Left ventricle myocardium superior (tissue), 1 donor: ENCODE measurements around the gene UXS1. TPM values are rescaled to one million over a fixed set of nuclear protein-coding genes. Genes with fewer than 3 reads are reported as not detected.
"Not testable (repeated sequence)": the region's sequence is repeated elsewhere in the genome, so short reads cannot be mapped to it uniquely, and the experiment has no call there.

Source experiments
- ATAC-seq: fragments of 200-7000 bp; cut with Tn5 transposase; one replicate; pipeline ENCODE4 v1.9.1; 2020; ENCODE audit warnings: mild to moderate bottlenecking, moderate library complexity
- DNase-seq: peaks from one replicate; pipeline ENCODE4 v3.0.0-alpha.2; 2020
- intact Hi-C: fragments of 100-400 bp; cut with micrococcal nuclease; formaldehyde crosslinking; loops from one replicate; pipeline ENCODE4 v1.11.0; 2022
- total RNA-seq: library from RNA; stranded (reverse); fragmentation: NEBNext Ultra II Directional; extraction: Animal tissue kit (Norgen Biotek cat#: 25700); gene quantifications from one replicate; pipeline ENCODE4 v1.2.1, GENCODE V29; 2021
- donor health status: DM: no; HTN: yes; CAD: no; lungs with severe emphysema.

Gene UXS1
- total RNA-seq, 1 donor from 2014 or later: 21.7 TPM

DNA sequence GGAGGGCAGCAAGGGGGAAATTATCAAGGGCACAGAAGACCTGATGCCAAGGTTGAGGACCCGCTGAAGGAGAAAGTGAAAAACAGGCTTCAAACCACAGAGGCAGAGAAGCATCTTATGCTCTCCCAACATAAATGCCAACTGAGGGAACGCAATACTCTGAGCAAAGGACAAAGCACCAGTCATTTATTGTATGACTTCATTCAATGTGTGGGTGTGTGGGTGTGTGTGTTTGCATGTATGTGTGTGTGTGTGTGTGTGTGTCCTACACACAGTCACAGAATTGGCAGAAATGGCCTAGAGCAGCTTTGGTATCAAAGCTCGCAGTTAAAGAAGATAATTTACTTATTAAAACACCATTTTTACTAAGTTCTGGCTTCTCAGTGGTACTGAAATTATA lies 51.4 kb downstream of the UXS1 start:
- DNase-seq: no peak
- intact Hi-C loops: no loop called here
- ATAC-seq: no peak

DNA sequence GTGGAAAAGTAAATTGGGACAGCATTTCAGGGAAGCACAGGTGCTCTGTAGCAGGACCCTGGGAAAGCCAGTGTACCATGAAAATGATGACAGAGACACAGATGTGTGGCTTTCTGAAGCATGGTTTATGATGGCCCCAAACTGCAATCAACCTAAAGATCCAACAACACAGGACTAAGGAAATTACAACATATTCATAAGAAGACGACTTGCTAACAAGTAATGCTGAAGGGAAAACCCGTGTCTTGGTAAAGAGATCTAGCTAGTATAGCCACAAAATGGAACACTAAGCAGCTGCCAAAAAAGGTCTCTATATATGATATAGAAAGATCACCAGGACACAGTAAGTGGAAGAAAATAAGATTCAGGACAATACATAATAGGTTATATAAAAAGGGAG lies 53.2 kb downstream of the UXS1 start:
- no peak for DNase-seq
- no peak for ATAC-seq
- intact Hi-C loops: no loop called here

DNA sequence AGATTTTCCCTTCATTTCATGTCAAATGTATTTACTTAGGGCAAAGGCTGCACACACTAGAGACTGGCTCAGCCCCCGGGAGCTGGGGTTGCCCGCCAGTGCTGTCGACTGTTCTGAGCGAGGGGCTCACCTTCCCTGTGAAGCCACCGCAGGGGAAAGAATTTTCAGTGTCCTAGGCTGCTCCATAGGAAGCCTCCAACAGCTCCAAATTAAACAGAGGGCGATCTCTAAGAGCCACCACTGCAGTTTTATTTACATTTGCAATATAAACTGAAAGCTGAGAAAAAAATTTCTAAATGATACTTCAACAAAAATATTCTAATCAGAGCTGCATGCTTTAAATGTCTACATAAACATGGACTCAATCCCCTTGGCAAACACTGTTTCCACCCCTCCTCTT lies 54.0 kb downstream of the UXS1 start:
- ATAC-seq (no peak), DNase-seq (no peak)
- intact Hi-C loops: no loop called here

DNA sequence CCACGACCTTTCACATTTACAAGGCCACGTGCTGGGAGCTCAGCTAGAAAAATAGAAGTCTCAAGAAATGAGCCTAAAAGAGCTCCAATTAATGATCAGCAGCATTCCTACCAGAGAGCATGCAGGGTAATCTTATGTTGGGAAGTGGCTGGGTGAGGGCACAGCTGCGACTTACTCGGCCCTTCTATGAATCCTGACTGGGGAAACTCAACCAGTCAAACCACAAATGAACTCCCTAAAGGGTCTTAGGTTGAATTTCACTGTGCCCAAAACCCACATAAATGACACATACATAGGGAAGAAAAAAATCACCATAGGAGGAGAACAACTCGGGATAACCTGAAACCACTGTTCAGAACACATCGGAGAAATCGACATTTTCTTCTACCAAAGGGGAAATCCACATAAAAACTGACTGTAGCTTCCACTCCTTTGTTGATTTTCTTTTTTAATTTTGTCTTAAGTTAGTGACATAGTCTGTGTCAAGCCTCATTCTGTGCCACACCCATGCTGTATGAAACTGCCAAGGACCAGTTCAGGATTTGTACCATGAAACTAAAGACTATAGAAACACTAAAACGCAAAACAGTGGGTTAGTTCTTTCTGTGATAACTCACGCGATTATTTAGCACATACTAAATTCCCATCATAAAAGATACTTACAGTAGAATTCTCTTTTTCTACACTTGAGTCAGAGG lies 54.7 kb downstream of the UXS1 start:
- DNase-seq (no peak), ATAC-seq (no peak)
- intact Hi-C loops: no loop called here

DNA sequence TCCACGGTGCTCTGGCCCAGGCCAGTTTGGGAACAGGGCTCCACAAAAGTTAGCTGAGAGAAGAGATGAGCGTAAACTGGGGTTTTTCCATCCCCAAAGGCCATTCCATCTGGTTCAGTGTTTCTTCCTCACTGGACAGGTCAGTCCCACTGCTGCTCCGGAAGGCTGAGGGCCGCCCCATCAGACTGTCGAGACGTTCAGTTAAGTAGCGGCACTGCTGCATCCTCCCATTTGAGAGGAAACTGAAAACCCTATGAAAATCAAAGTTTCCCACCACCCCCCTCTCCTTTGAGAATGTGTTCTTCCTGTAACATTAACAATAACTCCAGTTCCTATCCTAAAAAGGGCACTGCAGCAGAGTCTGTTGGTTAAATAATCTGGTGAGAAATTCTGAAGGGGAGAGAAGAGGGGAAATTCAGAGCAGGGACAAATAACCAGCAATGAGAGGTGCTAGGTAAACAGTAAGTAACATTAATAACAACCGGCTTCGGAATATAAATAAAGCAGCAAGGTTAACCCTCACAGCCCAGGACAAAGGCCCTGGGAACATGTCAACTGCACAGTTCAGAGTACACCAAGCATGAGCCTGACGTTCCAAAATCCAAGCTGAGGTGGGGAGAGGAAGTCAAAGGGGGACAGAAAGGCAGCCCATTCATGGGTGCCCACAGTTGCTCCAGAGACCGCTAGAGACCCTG lies 55.4 kb downstream of the UXS1 start:
- DNase-seq: no peak
- intact Hi-C loops: no loop called here
- ATAC-seq: peak; percentile 42

DNA sequence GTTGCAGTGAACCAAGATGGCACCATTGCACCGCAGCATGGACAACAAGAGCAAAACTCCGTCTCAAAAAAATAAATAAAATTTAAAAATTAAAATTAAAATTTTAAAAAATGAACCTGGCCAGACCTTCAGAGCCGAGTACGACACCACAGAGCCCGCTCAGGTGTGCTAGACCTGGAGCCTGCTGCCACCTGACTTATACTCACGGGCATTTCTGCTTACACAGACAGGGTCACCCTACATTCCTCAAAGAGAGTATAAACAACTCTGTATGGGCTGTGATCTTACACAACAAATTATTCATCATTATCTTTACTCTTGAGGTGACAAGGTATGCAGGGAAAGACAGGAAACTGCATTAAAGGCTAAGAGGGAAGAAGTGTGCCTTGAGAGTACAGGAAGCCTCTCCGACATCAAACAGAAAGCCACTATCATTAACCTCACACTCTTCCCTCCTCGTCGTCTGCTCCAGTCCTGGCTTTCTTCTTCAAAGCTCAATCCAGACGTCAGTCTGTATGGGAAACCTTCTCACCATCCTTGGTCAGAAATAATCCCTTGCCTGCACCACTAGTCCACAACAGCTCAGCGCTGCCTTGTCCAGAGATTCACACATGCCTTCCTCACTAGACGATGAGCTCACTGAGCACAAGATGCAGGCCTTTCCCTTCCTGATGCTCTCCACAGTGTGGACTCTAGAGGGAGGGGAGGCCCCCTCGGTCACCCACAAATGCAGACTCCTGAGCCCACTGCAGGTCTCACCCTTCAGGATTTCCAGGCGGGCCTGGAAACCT lies 56.2 kb downstream of the UXS1 start:
- ATAC-seq (no peak), DNase-seq (no peak)
- intact Hi-C loops: no loop called here

DNA sequence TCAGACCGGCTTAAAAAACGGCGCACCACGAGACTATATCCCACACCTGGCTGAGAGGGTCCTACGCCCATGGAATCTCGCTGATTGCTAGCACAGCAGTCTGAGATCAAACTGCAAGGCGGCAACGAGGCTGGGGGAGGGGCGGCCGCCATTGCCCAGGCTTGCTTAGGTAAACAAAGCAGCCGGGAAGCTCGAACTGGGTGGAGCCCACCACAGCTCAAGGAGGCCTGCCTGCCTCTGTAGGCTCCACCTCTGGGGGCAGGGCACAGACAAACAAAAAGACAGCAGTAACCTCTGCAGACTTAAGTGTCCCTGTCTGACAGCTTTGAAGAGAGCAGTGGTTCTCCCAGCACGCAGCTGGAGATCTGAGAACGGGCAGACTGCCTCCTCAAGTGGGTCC lies 62.9 kb downstream of the UXS1 start:
- not testable (repeated sequence) for ATAC-seq

DNA sequence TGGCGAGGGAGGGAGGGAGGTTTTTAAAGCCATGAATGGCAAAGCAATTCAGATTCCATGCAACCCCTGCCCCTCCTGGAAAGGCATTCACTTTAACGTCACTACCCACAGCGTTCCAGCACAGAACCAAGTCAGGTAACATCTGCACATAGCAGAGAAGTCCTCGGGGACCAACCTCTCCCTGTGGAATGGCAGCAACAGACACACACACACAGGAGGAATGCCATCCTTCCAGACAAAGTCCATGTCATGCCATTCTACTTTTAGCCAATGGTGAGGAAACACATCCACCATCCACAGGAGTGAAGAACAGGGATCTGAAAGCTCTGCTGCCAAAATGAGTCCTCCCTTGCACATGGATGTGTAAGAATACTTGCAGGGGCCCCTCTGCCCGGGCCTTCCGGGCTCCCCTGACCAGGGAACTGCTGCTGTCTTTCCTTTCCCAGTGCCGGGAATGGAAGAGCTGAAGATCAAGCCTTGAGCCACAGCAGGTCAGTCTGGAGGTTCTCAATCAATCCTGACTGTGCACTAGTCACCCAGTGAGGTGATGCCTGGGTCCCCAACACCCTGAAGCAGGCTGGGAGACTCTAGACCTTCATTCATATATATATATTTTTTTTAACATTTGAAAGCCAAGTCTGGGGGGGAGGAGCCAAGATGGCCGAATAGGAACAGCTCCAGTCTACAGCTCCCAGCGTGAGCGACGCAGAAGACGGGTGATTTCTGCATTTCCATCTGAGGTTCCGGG lies 63.7 kb downstream of the UXS1 start:
- DNase-seq (no peak), ATAC-seq (no peak)
- intact Hi-C loops: no loop called here

More for the DNA sequence above, 62.9 kb downstream of the UXS1 start:
- DNase-seq, intact Hi-C loops: not testable (repeated sequence)

DNA sequence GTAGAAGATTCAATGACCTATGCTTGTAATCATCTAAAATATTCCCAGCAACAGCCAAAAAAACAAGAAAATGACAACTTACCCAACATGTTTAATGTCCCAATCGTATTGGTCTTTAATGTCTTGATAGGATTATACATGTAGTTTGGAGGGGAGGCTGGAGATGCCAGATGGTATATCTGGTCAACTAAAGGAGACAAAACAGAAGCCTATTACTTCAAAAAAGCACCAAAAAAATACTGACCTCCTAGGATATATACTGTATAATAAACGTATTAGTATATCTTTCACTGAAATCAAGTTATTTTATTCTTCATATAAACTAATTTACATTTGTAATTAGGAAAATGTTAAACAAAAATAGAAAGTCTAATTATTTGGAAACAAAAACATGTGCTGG lies 64.5 kb downstream of the UXS1 start:
- no peak for ATAC-seq
- no peak for DNase-seq
- intact Hi-C loops: no loop called here

DNA sequence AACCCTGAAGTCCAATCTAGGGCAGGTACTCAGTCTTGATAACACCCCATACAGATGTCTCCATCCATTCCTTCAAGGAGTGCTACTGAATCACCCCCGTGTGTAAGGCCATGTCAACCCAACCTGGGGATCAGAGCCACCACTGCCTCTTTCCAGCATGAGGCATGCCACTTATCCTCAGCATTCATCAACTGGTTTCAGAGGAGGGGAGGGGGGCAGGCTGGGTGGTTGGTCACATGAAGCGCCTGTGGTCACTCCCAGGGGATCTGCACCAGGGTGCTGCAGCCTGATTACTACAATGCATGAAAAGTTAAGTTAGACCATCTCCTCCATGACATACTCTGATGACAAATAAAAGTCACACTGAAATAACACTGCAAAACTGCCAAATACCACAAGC lies 65.0 kb downstream of the UXS1 start:
- no peak for ATAC-seq
- intact Hi-C loops: no loop called here
- DNase-seq: no peak

DNA sequence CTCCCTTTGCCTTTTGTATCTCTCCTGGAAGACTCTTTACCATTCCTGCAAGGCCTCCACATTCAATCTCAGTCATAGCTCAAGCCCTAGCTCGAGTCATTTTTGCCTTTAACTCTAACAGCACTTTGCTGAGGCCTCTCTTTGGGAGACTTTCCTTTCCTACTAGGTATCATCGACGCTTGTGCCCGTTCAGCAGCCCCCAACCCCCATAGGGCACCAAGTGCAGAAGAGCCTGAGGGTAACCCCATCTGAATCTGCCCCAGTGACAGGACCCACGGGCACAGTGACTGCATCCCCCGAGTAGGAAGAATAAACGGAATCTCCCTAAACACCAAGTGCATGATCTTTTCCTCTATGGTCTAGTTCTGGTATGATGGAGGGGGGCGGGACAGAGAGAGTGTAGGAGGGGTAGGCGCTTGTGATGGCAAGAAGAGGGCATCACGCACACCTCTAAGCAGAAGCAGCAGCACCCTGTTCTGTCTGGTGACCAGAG lies 66.3 kb downstream of the UXS1 start:
- DNase-seq: no peak
- ATAC-seq: no peak
- intact Hi-C loops: no loop called here

DNA sequence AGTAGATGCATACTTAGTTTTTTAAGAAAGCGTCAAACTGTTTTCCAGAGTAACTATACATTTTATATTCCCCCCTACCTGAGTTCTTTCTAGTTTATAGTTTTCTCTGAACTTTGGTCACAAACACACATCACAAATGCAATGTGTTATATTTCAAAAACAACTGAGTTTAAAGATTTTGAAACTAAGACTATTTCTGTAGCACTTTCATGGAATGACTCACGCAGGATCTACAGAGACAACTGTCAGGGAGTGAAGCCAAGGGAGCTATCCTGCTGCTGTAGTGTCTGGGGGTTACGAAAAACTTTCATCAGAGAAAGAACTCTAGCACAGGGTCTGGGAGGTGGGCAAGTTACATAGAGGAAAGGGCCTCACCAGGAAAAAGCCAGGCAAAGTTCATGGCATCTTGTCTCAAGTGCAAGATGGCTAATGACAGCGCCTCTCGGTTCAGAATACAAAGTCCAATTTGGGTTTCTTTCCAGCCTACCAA lies 66.8 kb downstream of the UXS1 start:
- DNase-seq: no peak
- intact Hi-C loops: no loop called here
- ATAC-seq: no peak

DNA sequence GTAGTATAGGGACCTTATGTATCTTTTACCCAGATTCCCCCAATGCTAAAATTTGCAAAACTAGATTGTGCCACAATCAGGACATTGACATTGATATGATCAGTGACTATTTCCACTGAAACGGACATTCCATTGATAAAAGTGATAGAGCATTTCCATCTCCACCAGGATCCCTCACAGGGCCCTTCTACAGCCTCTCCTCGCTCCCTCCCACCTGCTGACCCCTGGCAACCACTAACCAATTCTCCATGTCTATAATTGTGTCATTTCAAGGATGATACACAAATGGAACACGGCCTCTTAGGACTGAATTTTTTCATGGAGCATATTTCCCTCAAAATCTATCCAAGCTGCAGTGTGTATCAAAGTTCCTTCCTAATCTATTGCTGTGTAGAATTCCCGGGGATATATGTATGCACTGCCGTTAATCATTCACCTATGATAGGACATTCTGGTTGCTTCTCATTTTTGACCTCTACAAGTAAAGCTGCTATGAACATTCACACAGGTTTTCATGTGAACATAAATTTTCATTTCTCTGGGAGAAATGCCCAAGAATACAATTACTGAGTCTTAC lies 67.3 kb downstream of the UXS1 start:
- intact Hi-C loops: no loop called here
- DNase-seq: no peak
- no peak for ATAC-seq

DNA sequence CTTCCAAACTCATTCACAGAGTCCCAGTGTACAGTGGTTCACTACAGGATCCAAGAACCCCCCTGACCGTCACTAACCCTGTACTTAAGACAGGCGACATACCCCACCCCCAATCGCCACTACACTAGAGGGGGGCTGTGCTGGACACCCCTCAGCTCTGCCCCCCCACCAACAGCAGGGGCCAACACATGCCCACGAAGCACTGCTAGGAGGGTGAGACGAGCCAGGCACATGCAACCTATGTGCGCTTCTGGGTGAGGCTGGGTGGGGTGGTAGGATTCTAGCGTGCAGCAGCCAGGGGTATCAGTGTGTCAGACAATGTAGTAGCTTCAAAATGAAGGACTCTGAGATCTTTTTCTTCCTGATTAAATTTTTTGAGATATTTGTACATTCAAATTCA lies 67.8 kb downstream of the UXS1 start:
- intact Hi-C loops: no loop called here
- ATAC-seq: no peak
- DNase-seq: no peak

DNA sequence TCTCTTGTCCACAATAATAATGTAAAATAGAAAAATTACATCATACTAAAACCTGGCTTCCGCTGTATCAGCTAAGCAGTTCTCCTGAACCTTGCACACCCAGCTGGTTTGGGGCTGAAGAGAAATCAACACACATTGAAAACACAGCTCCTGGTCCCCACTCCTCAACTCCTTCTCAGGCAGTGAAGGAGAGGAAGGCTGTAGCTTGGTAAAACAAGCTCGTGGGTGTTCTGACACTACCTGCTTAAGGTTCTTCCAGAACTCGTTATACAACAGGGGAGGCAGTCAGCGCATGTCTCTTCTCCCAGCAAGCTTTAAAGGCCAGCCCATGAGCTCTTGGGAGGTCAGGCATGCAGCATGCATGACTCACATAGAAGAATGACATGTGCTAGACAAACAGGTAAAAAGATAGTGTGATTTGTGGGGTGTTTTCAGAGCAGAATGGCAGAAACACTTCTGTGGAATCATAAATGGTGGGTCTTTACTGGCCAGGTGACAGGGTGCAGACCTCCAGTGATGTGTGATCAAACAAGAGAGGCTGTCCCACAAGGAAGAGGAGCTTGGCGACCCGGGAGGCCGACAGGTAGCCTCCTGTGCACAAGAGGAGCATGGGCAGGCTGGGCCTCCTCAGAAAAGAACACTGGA lies 69.1 kb downstream of the UXS1 start:
- DNase-seq: no peak
- intact Hi-C loops: no loop called here
- no peak for ATAC-seq

DNA sequence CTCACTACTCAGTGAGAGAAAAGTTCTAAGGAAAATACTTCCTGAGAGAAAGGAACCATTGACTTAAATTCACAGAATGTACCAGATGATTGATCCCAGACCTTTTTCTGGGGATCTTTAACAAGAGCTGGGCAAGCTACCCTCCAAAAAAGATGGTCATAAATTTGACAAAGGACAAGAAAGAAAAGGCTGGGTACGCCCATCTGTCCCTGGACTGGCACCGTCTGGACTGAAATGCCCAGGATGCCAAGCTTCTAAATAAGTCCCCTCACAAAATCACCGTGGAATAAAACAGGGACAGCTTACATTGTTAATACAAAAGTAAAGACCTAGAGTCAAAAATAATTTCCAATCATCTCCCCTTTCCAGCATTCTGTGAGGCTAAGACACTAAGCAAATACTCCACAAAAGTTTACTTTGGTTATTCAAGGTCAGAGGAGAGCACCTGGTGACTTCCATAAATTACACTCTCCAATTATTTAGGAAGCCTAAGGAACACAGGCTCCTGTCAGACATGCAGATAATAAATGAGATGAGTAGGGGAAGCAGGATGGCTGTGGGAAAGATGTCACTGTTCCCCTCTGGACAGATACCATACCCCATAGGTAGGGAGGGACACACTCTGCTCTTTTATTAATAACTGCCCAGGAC lies 69.9 kb downstream of the UXS1 start:
- DNase-seq (no peak), ATAC-seq (no peak)
- intact Hi-C loops: no loop called here

DNA sequence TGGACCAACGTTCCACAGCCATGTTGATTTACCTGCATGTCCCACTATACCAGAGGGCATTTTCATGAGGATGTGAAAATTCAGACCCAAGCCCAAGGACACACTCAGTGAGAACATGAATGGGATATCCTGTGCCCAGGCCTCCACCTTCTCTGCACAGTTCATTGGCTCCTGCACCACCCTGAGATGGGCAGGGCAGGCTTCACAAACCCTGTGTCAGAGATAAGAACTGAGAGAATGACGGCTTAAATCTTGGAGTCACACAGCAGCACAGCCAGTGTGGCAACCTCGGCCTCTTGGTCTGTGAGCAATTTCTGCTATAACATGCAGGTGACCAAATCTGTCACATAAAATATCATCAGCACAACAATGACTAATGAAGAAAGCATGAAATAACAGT lies 71.9 kb downstream of the UXS1 start:
- DNase-seq (no peak), ATAC-seq (no peak)
- intact Hi-C loops: no loop called here

DNA sequence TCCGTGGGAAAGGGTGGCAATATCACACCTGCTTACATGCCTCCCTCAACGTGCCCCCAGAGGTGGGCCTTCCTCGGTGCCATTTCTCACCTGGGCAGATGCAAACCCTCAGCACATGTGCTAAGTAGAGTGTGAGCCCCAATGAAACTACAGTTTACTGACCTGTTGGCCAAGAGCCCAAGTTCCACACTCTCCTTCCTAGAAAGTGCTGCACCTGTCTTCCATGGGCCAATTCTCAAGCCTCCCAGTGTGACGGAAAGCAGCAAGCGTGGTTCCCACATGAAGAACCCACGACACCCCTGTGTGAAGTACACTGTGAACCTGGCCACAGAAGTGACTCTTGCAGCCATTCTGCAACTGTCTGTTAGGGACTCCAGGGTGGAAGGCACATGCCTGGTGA lies 73.7 kb downstream of the UXS1 start:
- ATAC-seq: no peak
- no peak for DNase-seq
- intact Hi-C loops: no loop called here
